SK-N-SH (cell line): ENCODE measurements around the gene CNP. TPM values are rescaled to one million over a fixed set of nuclear protein-coding genes. Genes with fewer than 3 reads are reported as not detected.

Source experiments
- CTCF ChIA-PET: fragments of 300-600, 350-600 bp; formaldehyde crosslinking; extraction: SDS; loops from one replicate; lab custom pipeline; 2021; lab: Yijun Ruan, JAX
- POLR2A ChIA-PET: fragments of 350-600 bp; sonication (Branson Sonifier 250); formaldehyde crosslinking; extraction: SDS; loops from one replicate; lab custom pipeline; 2020; ENCODE audit warnings: antibody characterized with exemption, inconsistent platforms; lab: Yijun Ruan, JAX
- DNase-seq: peaks from one replicate; pipeline ENCODE4 v3.0.0; 2012
- H2AFZ ChIP-seq: fragments of 200-600 bp; sonication (generic); 2 replicates; pipeline ENCODE4 v1.8.1; 2016; ENCODE audit warnings: antibody characterized with exemption, mild to moderate bottlenecking, low read depth
- H3F3A ChIP-seq: fragments of 200-600 bp; sonication (generic); replicated peaks from 2 replicates; pipeline ENCODE3; 2016; ENCODE audit warnings: antibody characterized with exemption, mild to moderate bottlenecking; ENCODE audit not compliant: insufficient read depth
- H3K27ac ChIP-seq, 2 experiments: fragments of 200-500 bp in 1 of 2; fragments of 200-600 bp in 1 of 2; sonication (Bioruptor generic) in 1 of 2; sonication (generic), shearing (Covaris generic) in 1 of 2; 2 replicates each; pipeline versions ENCODE4 v1.5.1 to v1.6.1; 2014 to 2016; ENCODE audit warnings: low read depth in 2 of 2, inconsistent platforms in 1 of 2, low read length in 1 of 2, mild to moderate bottlenecking in 1 of 2, mixed read lengths in 1 of 2
- H3K27me3 ChIP-seq: fragments of 200-600 bp; sonication (generic), shearing (Covaris generic); 2 replicates; pipeline ENCODE4 v1.6.1; 2016; ENCODE audit warnings: mixed run types; ENCODE audit not compliant: insufficient read depth
- H3K36me3 ChIP-seq, 2 experiments: fragments of 200-500 bp in 1 of 2; fragments of 200-600 bp in 1 of 2; sonication (Bioruptor generic) in 1 of 2; sonication (generic) in 1 of 2; replicated peaks in 1 of 2; 2 replicates each; pipeline versions ENCODE3 to v1.5.1; 2014 to 2016; ENCODE audit warnings: low read length in 1 of 2, mild to moderate bottlenecking in 1 of 2; ENCODE audit not compliant: insufficient read depth in 2 of 2, control insufficient read depth in 1 of 2
- H3K4me1 ChIP-seq, 2 experiments: fragments of 200-500 bp in 1 of 2; fragments of 200-600 bp in 1 of 2; sonication (Bioruptor generic) in 1 of 2; sonication (generic), shearing (Covaris generic) in 1 of 2; 2 replicates each; pipeline versions ENCODE4 v1.5.1 to v1.6.1; 2014 to 2016; ENCODE audit warnings: low read depth in 1 of 2, low read length in 1 of 2, mixed run types in 1 of 2; ENCODE audit not compliant: insufficient read depth in 2 of 2, control insufficient read depth in 1 of 2
- H3K4me2 ChIP-seq: fragments of 200-600 bp; sonication (generic), shearing (Covaris generic); 2 replicates; pipeline ENCODE4 v1.6.1; 2017; ENCODE audit warnings: mixed run types
- H3K4me3 ChIP-seq, 2 experiments: fragments of 200-500 bp in 1 of 2; fragments of 200-600 bp in 1 of 2; sonication (Bioruptor generic) in 1 of 2; sonication (generic), shearing (Covaris generic) in 1 of 2; 2 replicates each; pipeline versions ENCODE4 v1.5.1 to v1.8.1; 2014 to 2016; ENCODE audit warnings: low read depth in 2 of 2, inconsistent platforms in 1 of 2, low read length in 1 of 2, mild to moderate bottlenecking in 1 of 2, mixed read lengths in 1 of 2, moderate library complexity in 1 of 2
- H3K79me2 ChIP-seq: fragments of 200-600 bp; sonication (generic); 2 replicates; pipeline ENCODE4 v1.8.1; 2017; ENCODE audit warnings: mild to moderate bottlenecking; ENCODE audit not compliant: insufficient read depth
- H3K9ac ChIP-seq: fragments of 200-600 bp; sonication (generic); 2 replicates; pipeline ENCODE4 v1.6.1; 2017; ENCODE audit warnings: mixed run types
- H3K9me2 ChIP-seq: fragments of 200-600 bp; sonication (generic); 2 replicates; pipeline ENCODE4 v1.6.1; 2017; ENCODE audit warnings: mixed run types
- H3K9me3 ChIP-seq: fragments of 200-600 bp; sonication (generic); 2 replicates; pipeline ENCODE4 v1.6.1; 2017; ENCODE audit warnings: mixed run types, mild to moderate bottlenecking, moderate library complexity
- H4K20me1 ChIP-seq: fragments of 200-600 bp; sonication (generic); 2 replicates; pipeline ENCODE4 v1.6.1; 2017; ENCODE audit warnings: mild to moderate bottlenecking, mixed run types; ENCODE audit not compliant: insufficient read depth
- CTCF ChIP-seq: fragments of 200-600 bp; sonication (generic); IDR thresholded peaks from 2 replicates; pipeline ENCODE4 v1.6.1; 2017; ENCODE audit warnings: antibody characterized with exemption, mild to moderate bottlenecking, moderate library complexity
- EP300 ChIP-seq, 2 experiments: IDR thresholded peaks; 2 replicates each; pipeline versions ENCODE4 v1.4.0 to v1.6.1; 2012; ENCODE audit warnings: borderline replicate concordance in 1 of 2, low read depth in 1 of 2, low read length in 1 of 2
- MXI1 ChIP-seq: IDR thresholded peaks from 2 replicates; pipeline ENCODE4 v1.6.1; 2012; ENCODE audit warnings: mild to moderate bottlenecking, low read depth, low read length, improper control_type of control experiment
- RAD21 ChIP-seq: IDR thresholded peaks from 2 replicates; pipeline ENCODE4 v1.6.1; 2012; ENCODE audit warnings: mild to moderate bottlenecking, low read length
- RCOR1 ChIP-seq: fragments of 150-350 bp; IDR thresholded peaks from 2 replicates; pipeline ENCODE4 v1.6.1; 2017; ENCODE audit warnings: antibody characterized with exemption, low read length
- RFX5 ChIP-seq: IDR thresholded peaks from 2 replicates; pipeline ENCODE4 v1.6.1; 2012; ENCODE audit warnings: mild to moderate bottlenecking, improper control_type of control experiment, low read length
- SMC3 ChIP-seq: IDR thresholded peaks from 2 replicates; pipeline ENCODE4 v1.6.1; 2012; ENCODE audit warnings: low read depth, low read length, improper control_type of control experiment
- TEAD4 ChIP-seq: IDR thresholded peaks from 2 replicates; pipeline ENCODE4 v1.4.0; 2012; ENCODE audit warnings: mild to moderate bottlenecking, borderline replicate concordance; ENCODE audit not compliant: insufficient read depth
- YY1 ChIP-seq: IDR thresholded peaks from 2 replicates; pipeline ENCODE4 v1.4.0; 2012; ENCODE audit warnings: low read depth, mild to moderate bottlenecking
- ZBTB33 ChIP-seq: IDR thresholded peaks from 2 replicates; pipeline ENCODE4 v1.4.0; 2012; ENCODE audit warnings: low read depth, borderline replicate concordance
- WGBS: methylation state at CpG from one replicate; pipeline ENCODE4 v1.1.6; 2017; ENCODE audit warnings: low lambda C conversion rate; 5-methylcytosine and 5-hydroxymethylcytosine counted together
- polyA plus RNA-seq, 3 experiments: library from polyadenylated mRNA; depleted of rRNA; stranded (reverse); fragments of >200 nt; gene quantifications; 2 replicates each; pipeline ENCODE4 v1.2.3, GENCODE V29; 2012
- TF ChIP-seq, protein P1 (sequence below): IDR thresholded peaks from 2 replicates; pipeline ENCODE4 v1.6.1; 2012; ENCODE audit warnings: mild to moderate bottlenecking, low read depth, low read length, moderate library complexity

Gene CNP
- polyA plus RNA-seq, 1 of the 3 experiments (the other 2 are of a cell fraction) = 54.8 TPM

DNA sequence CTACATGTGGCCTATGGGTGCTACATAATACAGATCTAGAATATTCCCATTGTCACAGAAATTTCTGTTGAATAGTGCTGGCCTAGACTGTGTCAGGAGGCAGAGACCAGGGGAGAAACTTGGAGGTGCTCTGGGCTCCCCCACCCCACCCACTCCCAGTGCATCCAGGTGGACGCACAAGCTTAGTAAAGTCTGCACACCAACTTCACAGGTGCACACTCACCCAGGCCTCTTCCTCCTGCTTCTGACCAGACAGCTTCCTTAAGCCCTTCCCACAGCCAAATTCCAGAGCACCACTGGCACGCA lies 7.6 kb upstream of the CNP start:
- Histone ChIP-seq H3K4me3 (no peak overlapping the region), H3K4me2 (no peak overlapping the region), H3K36me3 (no peaks in the 10 kb centered on the region), H2AFZ (no peak overlapping the region), H3K4me1 (peaks cover 0 to 11% of the 10 kb centered on the region in 2 experiments; a peak in 1 of 4 replicates), H3K9me3 (no peaks in the 10 kb centered on the region), H3K27me3 (no peaks in the 10 kb centered on the region), H3K9me2 (no peaks in the 10 kb centered on the region), H3K27ac (no peak overlapping the region; a peak in 1 of 4 replicates), H4K20me1 (no peaks in the 10 kb centered on the region), H3K9ac (no peak overlapping the region), H3K79me2 (no peaks in the 10 kb centered on the region), H3F3A (peaks cover 8% of the 10 kb centered on the region)
- TF ChIP-seq RCOR1 (no peak), SMC3 (no peak), RFX5 (no peak), MXI1 (no peak)
- POLR2A ChIA-PET = interaction anchor here (1.2 to 1.7 kb wide), 5 partner anchors 20 to 94 kb away, joined by 3 to 5 read pairs (median 4); partner anchors contain the start of genes ACLY, KLHL11, NKIRAS2 and ODAD4
- no peak for DNase-seq
- CTCF ChIA-PET = interaction anchor here (0.5 to 7.1 kb wide), 47 partner anchors 10 to 354 kb away, joined by 3 to 67 read pairs (median 4); partner anchors contain the start of genes ACLY, DNAJC7, HAP1 and NKIRAS2
- 95% methylated on average over 2 of the region's 2 CpGs for WGBS

DNA sequence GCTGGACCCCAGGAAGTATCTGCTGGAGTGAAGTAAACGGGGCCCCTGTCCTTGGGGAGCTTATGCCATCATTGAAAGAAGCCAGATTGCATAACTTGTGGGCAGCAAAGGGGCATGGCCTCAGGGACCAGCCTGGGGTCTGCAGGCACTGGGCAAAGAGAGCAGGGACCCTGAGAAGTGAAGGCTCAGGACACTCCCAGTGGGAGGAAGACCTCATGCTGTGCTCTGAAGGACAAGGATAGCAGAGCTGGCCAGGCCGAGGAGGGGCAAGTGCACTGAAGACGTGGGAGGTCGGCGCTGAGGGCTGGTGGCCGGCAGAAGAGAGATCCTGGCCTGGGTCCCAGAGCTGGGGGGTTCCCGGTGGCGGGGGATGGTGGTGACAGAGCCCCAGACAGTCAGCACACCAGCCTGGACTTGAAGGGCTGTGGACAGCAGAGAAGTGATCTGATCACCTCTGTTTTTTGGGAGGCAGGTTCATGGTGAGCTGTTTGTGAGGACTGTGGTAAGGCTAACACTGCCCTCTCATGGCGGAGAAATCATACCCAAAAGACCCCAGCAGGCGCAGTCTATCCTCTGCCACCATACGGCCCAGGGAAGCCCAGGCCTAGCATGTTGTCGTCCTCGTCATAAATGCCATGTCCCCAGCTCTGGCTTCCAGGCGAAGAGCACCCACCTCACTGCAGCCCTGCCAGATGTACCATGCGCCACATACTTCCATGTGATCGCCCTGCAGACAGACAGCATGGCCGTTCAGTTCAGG lies 7.1 kb upstream of the CNP start:
- Histone ChIP-seq H3K79me2 (no peaks in the 10 kb centered on the region), H2AFZ (no peak overlapping the region), H3K9me2 (no peaks in the 10 kb centered on the region), H3K9me3 (no peaks in the 10 kb centered on the region), H3K4me3 (no peak overlapping the region), H3K36me3 (no peaks in the 10 kb centered on the region), H3K4me2 (no peak overlapping the region), H3K9ac (no peak overlapping the region), H3K27ac (no peak overlapping the region; a peak in 1 of 4 replicates), H4K20me1 (no peaks in the 10 kb centered on the region), H3K27me3 (no peaks in the 10 kb centered on the region), H3K4me1 (peaks cover 0 to 11% of the 10 kb centered on the region in 2 experiments; a peak in 1 of 4 replicates), H3F3A (peaks cover 8% of the 10 kb centered on the region)
- no peak for TF ChIP-seq ZBTB33
- TF ChIP-seq SMC3 = peak; percentile 55
- TF ChIP-seq MXI1 = peak; percentile 49; the same call in 1 of the 2 replicates
- peak; percentile 52 for TF ChIP-seq CTCF
- TF ChIP-seq RAD21 = peak; percentile 75
- TF ChIP-seq EP300 (IDR thresholded peaks at IDR 0.05; ENCODE audit: borderline replicate concordance in 1 of 2, low read depth in 1 of 2, low read length in 1 of 2) = no peak
- TF ChIP-seq RFX5 = no peak
- no peak for TF ChIP-seq TEAD4
- TF ChIP-seq, protein P1, sequence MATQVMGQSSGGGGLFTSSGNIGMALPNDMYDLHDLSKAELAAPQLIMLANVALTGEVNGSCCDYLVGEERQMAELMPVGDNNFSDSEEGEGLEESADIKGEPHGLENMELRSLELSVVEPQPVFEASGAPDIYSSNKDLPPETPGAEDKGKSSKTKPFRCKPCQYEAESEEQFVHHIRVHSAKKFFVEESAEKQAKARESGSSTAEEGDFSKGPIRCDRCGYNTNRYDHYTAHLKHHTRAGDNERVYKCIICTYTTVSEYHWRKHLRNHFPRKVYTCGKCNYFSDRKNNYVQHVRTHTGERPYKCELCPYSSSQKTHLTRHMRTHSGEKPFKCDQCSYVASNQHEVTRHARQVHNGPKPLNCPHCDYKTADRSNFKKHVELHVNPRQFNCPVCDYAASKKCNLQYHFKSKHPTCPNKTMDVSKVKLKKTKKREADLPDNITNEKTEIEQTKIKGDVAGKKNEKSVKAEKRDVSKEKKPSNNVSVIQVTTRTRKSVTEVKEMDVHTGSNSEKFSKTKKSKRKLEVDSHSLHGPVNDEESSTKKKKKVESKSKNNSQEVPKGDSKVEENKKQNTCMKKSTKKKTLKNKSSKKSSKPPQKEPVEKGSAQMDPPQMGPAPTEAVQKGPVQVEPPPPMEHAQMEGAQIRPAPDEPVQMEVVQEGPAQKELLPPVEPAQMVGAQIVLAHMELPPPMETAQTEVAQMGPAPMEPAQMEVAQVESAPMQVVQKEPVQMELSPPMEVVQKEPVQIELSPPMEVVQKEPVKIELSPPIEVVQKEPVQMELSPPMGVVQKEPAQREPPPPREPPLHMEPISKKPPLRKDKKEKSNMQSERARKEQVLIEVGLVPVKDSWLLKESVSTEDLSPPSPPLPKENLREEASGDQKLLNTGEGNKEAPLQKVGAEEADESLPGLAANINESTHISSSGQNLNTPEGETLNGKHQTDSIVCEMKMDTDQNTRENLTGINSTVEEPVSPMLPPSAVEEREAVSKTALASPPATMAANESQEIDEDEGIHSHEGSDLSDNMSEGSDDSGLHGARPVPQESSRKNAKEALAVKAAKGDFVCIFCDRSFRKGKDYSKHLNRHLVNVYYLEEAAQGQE = no peak
- TF ChIP-seq YY1 = no peak
- CTCF ChIA-PET = interaction anchor here (0.5 to 7.1 kb wide), 56 partner anchors 11 to 353 kb away, joined by 3 to 67 read pairs (median 4); partner anchors contain the start of genes ACLY, DHX58, DNAJC7 and HAP1
- POLR2A ChIA-PET = interaction anchor here (1.2 to 1.7 kb wide), 5 partner anchors 21 to 95 kb away, joined by 3 to 5 read pairs (median 4); partner anchors contain the start of genes ACLY, KLHL11, NKIRAS2 and ODAD4
- peak; percentile 73 for DNase-seq
- WGBS = 77% methylated on average over 11 of the region's 17 CpGs
